GM03348 (cell line): ENCODE measurements around the gene DOK5.
A peak's percentile ranks its signal among the peaks of the same experiment; 100 is the strongest.

Experiments used
- DNase-seq: peaks from one replicate; pipeline ENCODE4 v3.0.0; 2012; ENCODE audit warnings: low spot score

DOK5 gene

DNA sequence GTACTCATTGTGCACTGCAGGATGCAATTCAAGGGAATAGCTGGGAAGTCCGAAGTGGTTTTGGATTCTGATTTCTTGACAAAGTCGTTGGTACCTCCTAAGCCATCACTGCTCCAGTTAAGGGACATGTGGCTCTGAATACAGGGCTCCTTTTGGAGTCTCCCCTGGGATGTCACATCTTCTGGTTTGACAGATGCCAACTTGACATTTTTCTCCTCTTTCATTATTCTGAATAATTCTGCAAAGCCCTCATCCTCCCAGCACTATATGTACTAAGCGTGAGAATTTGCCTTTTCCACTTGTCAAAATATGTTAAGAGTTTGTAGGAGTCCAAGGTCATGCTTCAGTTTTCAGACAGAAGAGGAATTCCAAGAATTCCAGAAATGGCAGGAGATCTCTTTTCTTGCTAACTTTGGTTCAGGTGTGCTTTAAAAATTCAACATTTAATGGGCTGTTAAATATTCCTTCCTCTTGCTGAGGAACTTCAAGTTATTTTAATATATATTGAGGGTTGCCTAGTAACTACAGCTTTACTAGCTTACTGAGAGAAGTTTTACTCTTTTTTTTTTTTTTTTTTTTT lies 38.7 kb downstream of the DOK5 start:
- DNase-seq: no peak

DNA sequence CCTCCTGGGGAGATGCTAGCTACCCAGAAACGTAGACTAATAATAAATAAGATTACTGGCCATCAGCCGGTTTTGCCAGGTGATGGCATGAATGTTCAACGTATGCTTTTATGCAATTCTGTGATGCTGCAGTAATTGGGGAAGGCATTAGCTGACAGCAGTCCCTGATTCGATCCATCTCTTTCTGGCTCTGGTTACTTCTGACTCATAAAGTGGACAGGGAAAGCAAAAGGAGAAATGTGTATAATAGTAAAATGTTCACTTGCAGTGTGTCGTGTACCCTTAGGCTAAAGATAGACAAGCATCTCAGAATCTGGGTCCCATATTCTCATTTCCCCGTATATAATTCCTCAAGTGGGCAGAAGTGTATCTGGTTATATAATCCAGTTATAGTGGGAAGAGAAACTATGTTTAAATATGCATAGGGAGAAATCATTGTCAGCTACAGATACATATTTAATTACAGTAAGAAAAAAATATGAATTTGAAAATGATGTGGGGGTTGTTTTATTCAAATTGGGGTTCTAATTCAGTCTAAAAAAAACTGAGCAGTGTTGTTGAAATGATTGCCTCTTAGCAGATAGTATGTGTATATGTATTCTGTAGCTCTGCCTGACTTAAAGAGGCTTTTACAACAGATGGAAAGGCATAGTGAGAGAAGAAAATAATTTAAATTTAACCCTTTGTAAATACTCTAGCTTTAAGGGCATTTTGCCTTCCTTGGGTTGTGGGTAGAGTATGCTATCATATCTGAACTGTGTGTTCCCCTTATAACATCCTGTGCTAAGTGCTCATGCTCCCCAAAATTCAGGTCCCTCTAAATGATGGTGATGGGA lies 40.6 kb downstream of the DOK5 start:
- peak; percentile 25 for DNase-seq

DNA sequence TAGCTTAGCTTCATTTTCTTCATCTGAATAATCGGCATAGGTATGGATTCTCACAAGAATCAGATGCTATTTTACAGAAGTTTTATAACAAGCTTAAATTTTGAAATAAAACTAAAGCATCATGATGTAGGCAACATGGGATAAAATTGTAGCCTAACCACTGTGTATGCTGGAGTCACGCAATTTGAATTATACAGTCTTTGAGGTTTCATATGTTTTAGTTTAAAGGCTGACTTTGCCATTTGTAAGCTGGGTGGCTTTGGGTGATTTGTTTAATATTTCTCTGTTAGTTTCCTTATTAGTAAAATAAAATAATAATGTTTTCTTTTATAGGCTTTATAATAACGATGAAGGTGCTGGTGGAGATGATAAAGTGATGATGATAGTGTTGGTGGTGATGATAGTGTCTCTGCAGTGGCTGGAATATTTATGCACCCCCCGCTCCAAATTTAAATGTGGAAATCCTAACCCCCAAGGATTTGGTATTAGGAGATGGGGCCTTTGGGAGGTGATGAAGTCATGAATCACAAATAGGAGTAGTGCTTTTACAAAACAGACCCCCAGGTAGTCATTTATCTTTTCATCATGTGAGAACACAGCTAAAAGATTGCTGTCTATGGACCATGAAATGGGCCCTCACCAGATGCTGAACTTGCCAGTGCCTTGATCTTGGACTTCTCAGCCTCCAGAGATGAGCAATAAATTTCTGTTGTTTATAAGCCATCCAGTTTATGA lies 42.0 kb downstream of the DOK5 start:
- no peak for DNase-seq

DNA sequence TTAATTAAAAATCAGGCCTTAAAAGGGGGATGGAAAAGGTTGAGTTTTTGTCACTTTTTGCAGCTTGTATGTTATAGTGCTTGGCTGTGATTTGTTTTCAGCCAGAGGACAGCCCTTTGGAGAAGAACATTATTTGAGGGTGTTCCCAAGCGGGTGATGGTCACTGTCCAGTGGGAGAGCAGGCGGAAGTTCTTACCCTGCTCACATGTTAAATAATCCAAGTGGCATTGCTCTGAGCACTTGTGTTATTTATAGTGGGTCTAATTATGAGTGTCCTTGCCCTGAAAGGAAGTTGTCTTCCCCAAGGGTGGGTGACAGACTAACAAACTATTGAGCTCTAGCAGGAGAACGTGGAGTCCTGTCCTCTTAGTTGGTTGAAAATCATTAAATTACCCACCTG lies 49.5 kb downstream of the DOK5 start:
- no peak for DNase-seq

DNA sequence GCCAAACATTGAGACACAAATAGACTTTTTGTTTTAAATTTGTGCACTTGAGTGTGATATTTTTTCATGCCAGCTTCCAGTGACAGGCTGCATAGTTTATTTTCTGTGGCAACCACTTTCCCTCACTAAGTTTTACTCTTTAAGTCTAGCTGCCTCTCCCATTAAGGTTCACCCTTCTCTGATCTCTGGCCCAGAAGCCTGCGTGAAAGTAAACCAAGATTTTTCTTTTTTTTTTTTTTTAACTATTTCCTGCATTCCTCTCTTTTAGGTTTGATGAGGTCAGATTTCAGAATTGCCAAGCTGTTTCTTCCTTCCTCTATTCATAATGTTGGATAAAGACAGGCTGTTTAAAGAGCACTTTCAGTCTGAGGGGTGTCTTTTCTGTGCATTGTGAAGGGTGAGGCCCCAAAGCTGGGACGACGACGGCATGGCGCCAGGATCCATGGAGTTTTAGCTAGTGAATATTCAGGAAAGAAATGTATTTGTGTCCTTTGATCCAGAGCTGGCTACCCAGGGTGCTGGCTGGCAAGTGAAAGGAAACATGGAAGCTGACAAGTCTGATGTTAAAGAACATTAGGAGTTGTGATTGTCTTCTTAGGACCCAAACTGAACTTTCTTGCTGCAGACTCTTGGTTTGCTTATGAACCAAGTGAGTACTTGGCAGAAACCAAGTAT lies 50.7 kb downstream of the DOK5 start:
- DNase-seq: no peak

DNA sequence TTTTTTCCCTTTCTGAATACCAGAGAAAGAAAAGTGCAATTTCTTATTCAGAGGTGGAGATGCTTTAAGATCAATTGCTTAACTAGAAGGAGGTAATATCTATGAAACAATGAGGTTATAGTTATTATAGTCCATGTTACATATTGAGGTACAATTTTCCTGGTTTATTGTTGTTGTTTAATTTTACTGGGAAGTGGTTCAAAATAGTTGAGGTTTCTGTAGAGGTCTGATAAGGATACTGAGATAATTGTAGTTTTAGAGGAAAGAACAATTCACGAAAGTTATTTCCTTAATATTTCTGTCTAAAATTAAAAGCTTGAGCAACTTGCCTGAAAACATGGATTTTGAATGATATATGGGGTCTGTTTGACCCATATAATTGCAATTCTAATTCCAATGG lies 51.4 kb downstream of the DOK5 start:
- DNase-seq: no peak

DNA sequence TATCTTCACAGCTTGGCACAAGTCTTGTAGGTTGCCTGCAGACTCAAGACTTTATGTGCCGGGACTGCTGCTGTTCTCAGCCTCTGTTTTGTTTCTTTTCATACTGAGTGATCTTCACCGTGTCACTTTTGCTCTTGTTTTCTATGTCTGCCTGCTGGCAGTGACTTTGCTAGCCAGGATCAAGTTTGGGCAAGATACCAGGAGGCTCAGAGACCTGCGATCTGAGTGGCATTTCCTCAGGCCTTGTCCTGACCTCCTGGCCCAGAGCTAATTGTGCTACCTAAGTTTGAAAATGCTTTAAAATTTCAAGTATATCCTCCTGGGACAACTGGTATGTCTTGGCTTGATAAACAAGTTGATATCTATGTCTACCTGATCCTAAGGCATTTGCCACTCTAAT lies 57.2 kb downstream of the DOK5 start:
- DNase-seq: no peak

DNA sequence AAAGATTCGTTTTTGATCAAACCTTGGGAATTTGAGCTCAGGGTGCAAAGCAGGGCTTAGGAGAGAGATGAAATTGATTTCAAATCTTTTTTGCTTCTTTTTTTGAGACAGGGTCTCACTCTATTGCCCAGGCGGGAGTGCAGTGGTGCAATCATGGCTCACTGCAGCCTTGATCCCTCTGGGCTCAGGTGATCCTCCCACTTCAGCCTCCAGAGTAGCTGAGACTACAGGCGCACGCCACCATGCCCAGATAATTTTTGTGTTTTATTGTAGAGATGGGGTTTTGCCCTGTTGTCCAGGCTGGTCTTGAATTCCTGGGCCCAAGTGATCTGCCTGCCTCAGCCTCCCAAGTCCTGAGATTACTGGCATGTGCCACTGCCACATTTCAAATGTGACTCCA lies 58.7 kb downstream of the DOK5 start:
- DNase-seq: no peak

DNA sequence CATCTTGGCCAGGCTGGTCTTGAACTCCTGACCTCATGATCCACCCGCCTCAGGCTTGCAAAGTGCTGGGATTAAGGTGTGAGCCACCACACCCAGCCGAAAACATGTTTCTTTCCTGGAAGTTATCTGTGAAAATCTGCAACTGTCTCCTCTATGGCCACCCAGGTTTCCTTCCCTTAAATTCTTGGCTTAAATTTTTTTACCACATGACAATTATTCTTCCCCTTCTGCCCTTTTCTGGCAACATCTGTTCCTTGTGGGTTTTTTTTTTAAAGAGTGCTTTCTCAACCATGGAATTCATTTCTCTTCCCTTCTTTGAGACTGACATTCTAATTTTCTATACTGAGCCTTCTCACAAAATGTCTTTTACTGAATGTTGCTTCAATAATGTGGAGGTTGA lies 59.6 kb downstream of the DOK5 start:
- DNase-seq: peak; percentile 68

DNA sequence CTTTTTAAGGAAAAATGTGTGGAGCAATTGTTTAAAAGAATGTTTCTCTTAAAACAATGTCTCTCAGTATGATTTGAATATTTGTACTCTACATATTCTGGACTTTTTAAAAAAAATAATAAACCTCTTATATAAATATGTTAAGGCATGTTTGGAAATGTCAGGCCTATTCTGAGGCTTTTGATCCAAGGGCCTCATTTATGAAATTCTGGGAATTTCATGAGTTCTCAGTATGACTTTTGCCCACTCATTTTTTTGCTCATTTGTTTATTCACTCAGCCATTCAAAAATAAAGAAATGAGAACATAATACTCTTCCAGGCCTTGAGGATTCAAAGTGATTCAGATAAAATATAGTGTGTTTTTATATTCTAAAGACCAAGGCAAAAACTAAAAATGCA lies 60.4 kb downstream of the DOK5 start:
- DNase-seq: no peak

DNA sequence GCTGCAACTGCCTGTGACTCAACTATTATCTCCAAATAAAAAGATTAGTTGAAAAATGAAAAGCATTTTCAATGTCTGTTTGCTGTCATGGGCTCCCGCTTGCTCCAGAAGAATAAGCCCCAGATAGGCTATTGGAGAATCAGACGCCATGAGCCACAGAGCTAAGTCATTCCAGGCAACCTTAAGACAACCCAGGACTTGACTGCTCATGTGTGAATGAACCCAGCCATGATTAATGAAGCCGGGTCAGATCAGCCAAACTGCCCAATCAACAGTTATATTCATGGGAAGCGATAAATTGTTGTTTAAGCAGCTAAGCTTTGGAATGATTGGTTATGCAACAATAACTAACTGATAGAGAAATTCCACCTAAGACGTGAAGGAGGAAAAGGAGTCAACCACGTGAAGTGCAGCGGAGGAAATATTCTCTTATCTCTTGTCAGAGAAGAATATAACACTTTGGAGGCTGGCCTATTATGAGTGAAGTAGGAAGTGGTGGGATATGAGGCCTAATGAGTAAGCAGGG lies 64.2 kb downstream of the DOK5 start:
- DNase-seq: no peak

DNA sequence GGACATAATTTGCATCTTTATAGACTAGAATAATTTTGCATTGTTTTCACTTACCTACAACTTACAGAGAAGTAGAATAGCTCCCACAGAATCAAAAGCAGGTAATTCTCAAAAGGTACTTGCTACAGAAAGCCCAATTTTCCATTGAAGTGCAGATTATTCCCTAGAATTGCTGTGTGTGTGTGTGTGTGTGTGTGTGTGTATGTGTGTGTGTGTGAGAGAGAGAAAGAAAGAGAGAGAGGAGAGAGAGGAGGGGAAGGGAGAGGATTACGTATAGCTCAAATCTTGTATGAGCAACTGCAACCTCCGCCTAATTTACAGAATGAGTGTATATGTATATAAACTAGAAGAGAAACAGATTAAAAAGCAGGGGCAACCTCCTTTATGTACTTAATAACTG lies 68.0 kb downstream of the DOK5 start:
- DNase-seq: no peak

DNA sequence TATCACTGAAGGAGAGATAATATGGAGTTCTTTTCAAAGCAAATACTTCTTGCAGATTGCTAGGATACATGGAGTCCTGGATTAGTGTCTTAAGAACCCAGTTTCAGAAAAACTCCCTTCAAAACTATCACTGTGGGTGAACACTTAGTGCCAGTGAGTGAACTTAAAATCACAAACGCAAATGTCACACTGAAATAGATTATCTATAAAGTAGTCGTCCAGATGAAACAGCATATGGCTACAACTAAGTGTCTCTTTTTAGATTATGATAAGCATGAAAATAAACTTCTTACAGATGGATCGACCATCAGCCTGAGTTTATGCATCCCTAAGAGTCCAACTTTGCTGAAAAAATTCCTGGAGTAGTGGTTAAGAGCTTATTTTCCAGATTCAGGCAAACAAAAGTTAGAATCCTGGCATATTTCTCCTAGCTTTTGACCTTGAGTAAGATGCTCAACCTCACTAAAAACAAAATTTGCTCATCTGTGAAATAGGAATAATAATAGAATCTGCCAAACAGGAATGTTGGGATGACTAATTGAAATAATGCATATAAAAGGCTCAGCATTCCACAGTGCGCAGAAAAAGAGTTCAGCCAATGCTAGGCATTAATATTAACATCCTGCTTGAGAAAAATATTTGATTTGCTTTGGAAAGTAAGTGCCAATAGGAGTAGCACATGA lies 70.4 kb downstream of the DOK5 start:
- DNase-seq: peak; percentile 12

DNA sequence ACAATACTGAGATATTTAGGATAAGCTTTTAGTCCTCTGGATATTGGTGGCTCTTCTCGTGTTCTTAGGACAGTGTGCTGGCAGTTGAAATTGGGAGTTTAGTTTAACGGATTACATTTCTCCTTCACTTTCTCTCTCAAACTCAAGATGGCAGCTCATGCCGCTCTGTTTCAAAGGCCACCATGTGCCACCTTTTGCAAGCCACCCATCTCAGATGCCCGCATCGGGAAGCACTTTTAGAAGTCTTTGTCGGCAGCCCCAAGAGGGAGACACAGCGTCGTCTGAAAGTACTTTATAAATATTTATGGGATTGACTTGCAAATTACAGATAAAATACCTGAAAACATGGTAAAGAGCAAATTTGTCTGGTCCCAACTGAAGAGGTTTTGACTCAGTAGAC lies 73.5 kb downstream of the DOK5 start:
- DNase-seq: no peak

DNA sequence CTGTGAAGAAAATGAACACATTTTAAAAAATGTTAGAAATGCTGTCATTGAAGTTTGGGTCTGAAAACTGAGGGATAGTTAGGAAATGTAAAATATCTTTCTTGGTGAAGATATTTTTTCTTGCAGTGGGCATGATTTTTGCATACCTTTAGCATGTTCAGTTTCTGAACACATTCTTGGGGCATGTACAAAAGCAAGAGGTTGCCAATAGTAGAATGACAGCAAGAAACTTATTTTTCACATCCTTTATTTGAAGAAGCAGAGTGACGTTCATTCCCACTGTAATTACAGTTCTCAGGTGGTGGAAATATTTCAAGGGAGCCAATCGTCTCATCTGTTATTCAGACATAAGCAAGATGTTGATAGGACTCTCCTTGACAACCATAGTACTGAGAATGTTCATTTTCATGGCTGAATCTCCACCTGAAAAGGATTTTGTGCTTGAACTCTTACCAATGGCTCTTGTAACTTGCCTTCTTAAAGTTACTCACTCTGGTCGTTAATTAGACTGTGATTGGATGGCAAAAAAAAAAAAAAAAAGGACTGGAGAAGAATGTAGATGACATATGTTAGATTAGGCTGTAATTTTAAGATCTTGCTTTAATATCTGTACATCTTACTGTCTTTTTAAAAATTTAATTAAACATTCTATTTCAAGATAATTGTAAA lies 74.4 kb downstream of the DOK5 start:
- DNase-seq: peak; percentile 35

DNA sequence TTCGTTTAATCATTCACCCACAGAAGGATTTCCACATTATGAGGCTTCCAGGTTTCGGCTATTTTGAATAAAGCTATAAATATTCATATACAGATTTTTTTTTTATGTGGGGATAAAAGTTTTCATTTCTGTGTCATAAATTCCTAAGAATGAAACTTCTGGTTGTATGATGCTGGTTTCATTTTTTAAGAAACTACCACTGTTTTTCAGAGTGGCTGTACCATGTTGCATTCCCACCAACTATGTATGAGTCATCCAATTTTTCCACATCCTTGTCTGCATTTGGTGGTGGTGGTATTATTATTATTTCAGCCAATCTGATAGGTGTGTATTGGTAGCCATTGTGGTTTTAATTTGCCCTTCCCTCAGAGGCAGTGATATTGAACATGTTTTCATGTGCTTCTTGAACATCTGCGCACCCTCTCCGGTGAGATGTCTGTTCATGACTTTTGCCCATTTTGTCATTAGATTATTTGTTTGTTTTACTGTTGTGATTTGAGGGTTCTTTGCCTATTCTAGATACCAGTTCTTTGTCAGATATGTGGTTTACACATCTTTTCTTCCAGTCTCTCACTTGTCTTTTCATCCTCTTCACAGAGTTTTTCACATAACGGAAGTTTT lies 75.5 kb downstream of the DOK5 start:
- DNase-seq: peak; percentile 15

DNA sequence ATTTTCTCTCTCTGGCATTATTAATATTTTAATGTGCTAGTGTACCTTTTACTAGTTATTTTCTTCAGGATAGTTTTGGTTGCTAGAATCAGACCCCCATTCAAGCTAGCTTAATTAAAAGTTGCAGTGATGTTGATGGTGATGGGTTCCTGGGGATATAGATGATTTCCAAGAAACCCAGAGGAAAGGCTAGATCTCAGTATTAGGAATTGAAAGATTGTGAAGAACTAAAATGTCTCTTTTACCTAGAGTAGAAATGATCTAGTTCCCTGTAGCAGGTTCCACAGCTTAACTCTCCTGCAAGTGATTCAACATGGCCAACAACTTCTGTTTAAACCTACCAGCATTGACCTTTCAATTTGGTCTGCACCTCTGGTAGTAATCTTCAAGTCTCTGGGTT lies 78.6 kb downstream of the DOK5 start:
- no peak for DNase-seq

DNA sequence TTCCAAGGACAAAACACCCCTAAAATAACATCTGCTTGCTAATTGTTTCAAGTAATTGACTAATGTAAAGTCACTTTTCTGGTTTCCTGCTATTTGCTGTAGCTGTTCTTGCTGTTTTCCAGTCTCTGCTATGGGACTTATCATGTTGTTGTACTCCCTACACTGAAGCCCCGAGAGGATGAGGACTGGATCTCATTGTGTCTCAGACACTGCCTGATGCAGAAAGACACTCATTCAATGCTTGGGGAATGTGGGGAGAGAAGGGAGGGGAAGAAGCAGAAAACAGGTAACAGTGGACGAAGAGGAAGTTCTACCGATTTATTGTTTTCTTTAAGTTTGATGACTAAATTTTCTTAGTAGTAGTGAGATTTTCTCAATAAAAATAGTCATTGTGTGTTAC lies 79.8 kb downstream of the DOK5 start:
- DNase-seq: no peak

DNA sequence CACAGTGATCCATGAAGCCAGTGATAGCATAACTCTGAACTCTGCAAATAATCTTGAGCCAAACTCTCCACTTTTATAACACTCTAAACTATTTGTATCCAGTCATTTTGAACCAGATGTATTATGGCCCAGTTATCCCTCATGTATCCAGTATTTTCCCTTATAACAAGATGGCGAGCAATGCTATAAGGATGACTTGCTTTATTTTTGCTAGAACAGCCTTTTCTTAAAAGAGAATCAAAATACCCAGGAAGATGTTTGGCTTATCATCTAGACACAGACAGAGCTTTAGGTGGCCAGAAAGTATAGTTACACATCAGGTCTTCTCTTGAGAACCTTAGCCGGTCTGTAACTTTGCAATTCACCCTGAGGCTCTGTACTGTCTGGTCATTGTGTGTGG lies 81.0 kb downstream of the DOK5 start:
- no peak for DNase-seq

DNA sequence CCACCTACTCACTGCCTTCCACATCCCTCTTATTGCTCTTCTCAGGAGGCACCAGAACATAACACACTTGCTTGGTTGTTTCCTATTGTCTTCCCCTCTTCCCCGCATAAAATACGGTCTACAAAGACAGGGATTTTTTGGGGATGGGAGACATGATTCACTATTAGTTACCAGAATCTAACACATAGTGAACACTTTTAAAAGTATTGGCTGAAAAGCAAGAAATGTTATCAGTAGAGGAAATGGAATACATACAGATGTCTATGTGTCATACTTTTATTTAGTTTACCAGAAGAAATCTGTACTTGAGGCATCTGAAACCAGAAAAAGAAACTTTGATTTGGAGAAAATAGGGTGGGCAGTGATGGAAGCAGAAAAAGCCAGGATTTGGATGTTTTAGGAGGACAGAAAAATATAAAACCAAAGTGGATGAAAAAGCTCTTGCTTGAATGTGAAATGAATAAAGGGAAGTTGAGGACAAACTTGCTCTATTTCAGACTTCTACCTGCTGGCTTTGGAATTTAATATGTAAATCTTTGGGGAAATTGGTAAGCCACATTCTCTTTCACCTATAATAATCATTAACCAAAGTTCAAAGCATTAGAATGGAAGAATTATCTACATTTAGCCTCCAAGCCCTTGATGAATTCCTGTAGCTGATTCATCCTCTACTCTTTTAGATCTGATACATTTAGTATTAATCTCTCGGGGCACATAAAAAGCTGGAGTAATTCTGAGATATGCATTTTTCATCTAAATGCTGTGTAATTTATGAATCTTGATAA lies 82.6 kb downstream of the DOK5 start:
- DNase-seq: peak; percentile 49
